WTC11 (cell line): ENCODE measurements around the gene CD5L. TPM values are rescaled to one million over a fixed set of nuclear protein-coding genes. Genes with fewer than 3 reads are reported as not detected.

Experiments
- ATAC-seq: fragments of 200-7000 bp; cut with Tn5 transposase; 2 replicates; pipeline ENCODE4 v1.10.0; 2021; ENCODE audit warnings: mild to moderate bottlenecking, moderate library complexity
- CTCF ChIA-PET: fragments of 300-600 bp; sonication (Branson Sonifier 250); formaldehyde crosslinking; loops from one replicate; lab custom pipeline; 2021; ENCODE audit warnings: antibody characterized with exemption; lab: Charles Lee
- POLR2A ChIA-PET: fragments of 350-600 bp; sonication (Branson Sonifier 250); formaldehyde crosslinking; loops from one replicate; lab custom pipeline; 2021; ENCODE audit warnings: antibody characterized with exemption; lab: Charles Lee
- DNase-seq: peaks from one replicate; pipeline ENCODE4 v3.0.0; 2021; ENCODE audit warnings: low spot score
- H3K27ac Mint-ChIP-seq: 2 replicates; pipeline ENCODE4 v1.8.0; 2021; ENCODE audit warnings: mixed read lengths
- H3K27me3 Mint-ChIP-seq: 2 replicates; pipeline ENCODE4 v1.8.0; 2021; ENCODE audit warnings: low read depth, mild to moderate bottlenecking, moderate library complexity, mixed read lengths
- H3K36me3 Mint-ChIP-seq: 2 replicates; pipeline ENCODE4 v1.8.0; 2021; ENCODE audit warnings: mixed read lengths
- H3K4me1 Mint-ChIP-seq: 2 replicates; pipeline ENCODE4 v1.8.0; 2022; ENCODE audit warnings: mixed read lengths
- H3K4me3 Mint-ChIP-seq: 2 replicates; pipeline ENCODE4 v1.8.0; 2021; ENCODE audit warnings: mild to moderate bottlenecking, moderate library complexity, mixed read lengths
- H3K9me3 Mint-ChIP-seq: 2 replicates; pipeline ENCODE4 v1.8.0; 2021; ENCODE audit warnings: mixed read lengths
- ELF4 ChIP-seq: sonication (generic); formaldehyde crosslinking; IDR thresholded peaks from 2 replicates; pipeline ENCODE4 v1.8.1; 2022; ENCODE audit warnings: low read depth, mild to moderate bottlenecking, moderate library complexity, missing genetic modification reagents
- EMX1 ChIP-seq: fragments of 250-450 bp; sonication (Bioruptor Pico); IDR thresholded peaks from 2 replicates; pipeline ENCODE4 v1.8.0; 2021; ENCODE audit warnings: mild to moderate bottlenecking
- JUN ChIP-seq: sonication (generic); formaldehyde crosslinking; IDR thresholded peaks from 2 replicates; pipeline ENCODE4 v1.8.0; 2023; ENCODE audit warnings: mild to moderate bottlenecking, missing genetic modification reagents
- KAT7 ChIP-seq: sonication (generic); formaldehyde crosslinking; IDR thresholded peaks from 2 replicates; pipeline ENCODE4 v1.8.1; 2023; ENCODE audit warnings: missing genetic modification reagents, mild to moderate bottlenecking, borderline replicate concordance
- NR3C1 ChIP-seq: sonication (generic); formaldehyde crosslinking; conservative IDR thresholded peaks from 2 replicates; pipeline ENCODE4 v1.8.1; 2023; ENCODE audit warnings: low read depth, mild to moderate bottlenecking, missing genetic modification reagents
- PRRX2 ChIP-seq: fragments of 250-450 bp; sonication (Bioruptor Pico); IDR thresholded peaks from 2 replicates; pipeline ENCODE4 v1.8.0; 2021; ENCODE audit warnings: mild to moderate bottlenecking
- RELA ChIP-seq: sonication (generic); formaldehyde crosslinking; IDR thresholded peaks from 2 replicates; pipeline ENCODE4 v1.8.1; 2022; ENCODE audit warnings: missing genetic modification reagents, mild to moderate bottlenecking, borderline replicate concordance
- ZNF121 ChIP-seq: sonication (generic); formaldehyde crosslinking; IDR thresholded peaks from 2 replicates; pipeline ENCODE4 v1.8.0; 2023; ENCODE audit warnings: missing genetic modification reagents
- ZNF219 ChIP-seq: sonication (generic); formaldehyde crosslinking; IDR thresholded peaks from 2 replicates; pipeline ENCODE4 v1.8.0; 2023; ENCODE audit warnings: missing genetic modification reagents, mild to moderate bottlenecking, borderline replicate concordance
- ZNF232 ChIP-seq: sonication (generic); formaldehyde crosslinking; IDR thresholded peaks from 2 replicates; pipeline ENCODE4 v1.8.0; 2022; ENCODE audit warnings: mild to moderate bottlenecking, missing genetic modification reagents
- total RNA-seq: library from RNA; stranded (reverse); gene quantifications from 3 replicates; pipeline ENCODE4 v1.2.3, GENCODE V29; 2021
- TF ChIP-seq, protein P1 (sequence below): sonication (generic); formaldehyde crosslinking; IDR thresholded peaks from 2 replicates; pipeline ENCODE4 v1.8.0; 2022; ENCODE audit warnings: missing genetic modification reagents
- TF ChIP-seq, protein P2 (sequence below): sonication (generic); formaldehyde crosslinking; IDR thresholded peaks from 2 replicates; pipeline ENCODE4 v1.8.0; 2022; ENCODE audit warnings: mild to moderate bottlenecking, missing genetic modification reagents
- TF ChIP-seq, protein P3 (sequence below): fragments of 250-450 bp; sonication (Bioruptor Pico); IDR thresholded peaks from 2 replicates; pipeline ENCODE4 v1.9.0; 2021; ENCODE audit warnings: moderate library complexity, mild to moderate bottlenecking, inconsistent platforms, borderline replicate concordance
- TF ChIP-seq, protein P4 (sequence below): fragments of 250-450 bp; sonication (Bioruptor Pico); IDR thresholded peaks from 2 replicates; pipeline ENCODE4 v1.9.0; 2021; ENCODE audit warnings: mild to moderate bottlenecking
- TF ChIP-seq, protein P5 (sequence below): sonication (generic); formaldehyde crosslinking; IDR thresholded peaks from 2 replicates; pipeline ENCODE4 v1.8.0; 2022; ENCODE audit warnings: mild to moderate bottlenecking, missing genetic modification reagents
- TF ChIP-seq, protein P6 (sequence below): fragments of 250-450 bp; sonication (Bioruptor Pico); IDR thresholded peaks from 2 replicates; pipeline ENCODE4 v1.9.0; 2021; ENCODE audit warnings: mild to moderate bottlenecking, borderline replicate concordance
- TF ChIP-seq, protein P7 (sequence below): sonication (generic); formaldehyde crosslinking; IDR thresholded peaks from 2 replicates; pipeline ENCODE4 v1.8.1; 2023; ENCODE audit warnings: mild to moderate bottlenecking, missing genetic modification reagents

Gene CD5L
- total RNA-seq, 1 experiment from 2014 or later, result not detected

DNA sequence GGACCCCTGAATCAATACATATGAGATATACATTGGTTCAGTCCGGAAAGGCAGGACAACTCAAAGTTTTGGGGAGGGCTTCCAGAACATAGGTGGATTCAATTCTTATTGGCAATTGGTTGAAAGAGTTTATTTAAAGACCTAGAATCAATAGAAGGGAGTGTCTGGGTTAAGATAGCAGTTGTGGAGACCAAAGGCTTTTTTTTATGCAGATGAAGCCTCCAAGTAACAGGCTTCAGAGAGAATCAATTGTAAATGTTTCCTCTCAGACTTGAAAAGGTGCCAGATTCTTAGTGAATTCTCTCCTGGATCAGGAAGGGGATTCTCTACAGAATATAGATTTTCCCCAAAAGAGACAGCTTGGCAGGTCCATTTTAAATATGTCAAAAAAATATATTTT lies 27.0 kb upstream of the CD5L start:
- DNase-seq (no peak), ATAC-seq (peak; percentile 65)
- Mint-ChIP-seq H3K27me3 (peaks cover 3% of the 10 kb centered on the region; the same call in 1 of the 2 replicates), H3K4me3 (no peak overlapping the region), H3K27ac (no peak overlapping the region), H3K4me1 (peaks cover 27% of the 10 kb centered on the region), H3K9me3 (peaks cover 9% of the 10 kb centered on the region), H3K36me3 (no peaks in the 10 kb centered on the region; the same call in 1 of the 2 replicates)
- CTCF ChIA-PET, result interaction anchor here (1.0 kb wide), 1 partner anchor 80 kb away, joined by 3 read pairs; no protein-coding TSS in a partner anchor
- POLR2A ChIA-PET, result no interaction called here
- TF ChIP-seq, protein P1, sequence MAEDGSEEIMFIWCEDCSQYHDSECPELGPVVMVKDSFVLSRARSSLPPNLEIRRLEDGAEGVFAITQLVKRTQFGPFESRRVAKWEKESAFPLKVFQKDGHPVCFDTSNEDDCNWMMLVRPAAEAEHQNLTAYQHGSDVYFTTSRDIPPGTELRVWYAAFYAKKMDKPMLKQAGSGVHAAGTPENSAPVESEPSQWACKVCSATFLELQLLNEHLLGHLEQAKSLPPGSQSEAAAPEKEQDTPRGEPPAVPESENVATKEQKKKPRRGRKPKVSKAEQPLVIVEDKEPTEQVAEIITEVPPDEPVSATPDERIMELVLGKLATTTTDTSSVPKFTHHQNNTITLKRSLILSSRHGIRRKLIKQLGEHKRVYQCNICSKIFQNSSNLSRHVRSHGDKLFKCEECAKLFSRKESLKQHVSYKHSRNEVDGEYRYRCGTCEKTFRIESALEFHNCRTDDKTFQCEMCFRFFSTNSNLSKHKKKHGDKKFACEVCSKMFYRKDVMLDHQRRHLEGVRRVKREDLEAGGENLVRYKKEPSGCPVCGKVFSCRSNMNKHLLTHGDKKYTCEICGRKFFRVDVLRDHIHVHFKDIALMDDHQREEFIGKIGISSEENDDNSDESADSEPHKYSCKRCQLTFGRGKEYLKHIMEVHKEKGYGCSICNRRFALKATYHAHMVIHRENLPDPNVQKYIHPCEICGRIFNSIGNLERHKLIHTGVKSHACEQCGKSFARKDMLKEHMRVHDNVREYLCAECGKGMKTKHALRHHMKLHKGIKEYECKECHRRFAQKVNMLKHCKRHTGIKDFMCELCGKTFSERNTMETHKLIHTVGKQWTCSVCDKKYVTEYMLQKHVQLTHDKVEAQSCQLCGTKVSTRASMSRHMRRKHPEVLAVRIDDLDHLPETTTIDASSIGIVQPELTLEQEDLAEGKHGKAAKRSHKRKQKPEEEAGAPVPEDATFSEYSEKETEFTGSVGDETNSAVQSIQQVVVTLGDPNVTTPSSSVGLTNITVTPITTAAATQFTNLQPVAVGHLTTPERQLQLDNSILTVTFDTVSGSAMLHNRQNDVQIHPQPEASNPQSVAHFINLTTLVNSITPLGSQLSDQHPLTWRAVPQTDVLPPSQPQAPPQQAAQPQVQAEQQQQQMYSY, result no peak
- no peak for TF ChIP-seq ZNF232 (CRISPR knock-in tag)
- TF ChIP-seq ZNF219 (CRISPR knock-in tag), result no peak
- TF ChIP-seq KAT7 (CRISPR knock-in tag), result no peak
- TF ChIP-seq, protein P2, sequence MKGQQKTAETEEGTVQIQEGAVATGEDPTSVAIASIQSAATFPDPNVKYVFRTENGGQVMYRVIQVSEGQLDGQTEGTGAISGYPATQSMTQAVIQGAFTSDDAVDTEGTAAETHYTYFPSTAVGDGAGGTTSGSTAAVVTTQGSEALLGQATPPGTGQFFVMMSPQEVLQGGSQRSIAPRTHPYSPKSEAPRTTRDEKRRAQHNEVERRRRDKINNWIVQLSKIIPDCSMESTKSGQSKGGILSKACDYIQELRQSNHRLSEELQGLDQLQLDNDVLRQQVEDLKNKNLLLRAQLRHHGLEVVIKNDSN, result no peak
- TF ChIP-seq EMX1 (CRISPR knock-in tag), result no peak

DNA sequence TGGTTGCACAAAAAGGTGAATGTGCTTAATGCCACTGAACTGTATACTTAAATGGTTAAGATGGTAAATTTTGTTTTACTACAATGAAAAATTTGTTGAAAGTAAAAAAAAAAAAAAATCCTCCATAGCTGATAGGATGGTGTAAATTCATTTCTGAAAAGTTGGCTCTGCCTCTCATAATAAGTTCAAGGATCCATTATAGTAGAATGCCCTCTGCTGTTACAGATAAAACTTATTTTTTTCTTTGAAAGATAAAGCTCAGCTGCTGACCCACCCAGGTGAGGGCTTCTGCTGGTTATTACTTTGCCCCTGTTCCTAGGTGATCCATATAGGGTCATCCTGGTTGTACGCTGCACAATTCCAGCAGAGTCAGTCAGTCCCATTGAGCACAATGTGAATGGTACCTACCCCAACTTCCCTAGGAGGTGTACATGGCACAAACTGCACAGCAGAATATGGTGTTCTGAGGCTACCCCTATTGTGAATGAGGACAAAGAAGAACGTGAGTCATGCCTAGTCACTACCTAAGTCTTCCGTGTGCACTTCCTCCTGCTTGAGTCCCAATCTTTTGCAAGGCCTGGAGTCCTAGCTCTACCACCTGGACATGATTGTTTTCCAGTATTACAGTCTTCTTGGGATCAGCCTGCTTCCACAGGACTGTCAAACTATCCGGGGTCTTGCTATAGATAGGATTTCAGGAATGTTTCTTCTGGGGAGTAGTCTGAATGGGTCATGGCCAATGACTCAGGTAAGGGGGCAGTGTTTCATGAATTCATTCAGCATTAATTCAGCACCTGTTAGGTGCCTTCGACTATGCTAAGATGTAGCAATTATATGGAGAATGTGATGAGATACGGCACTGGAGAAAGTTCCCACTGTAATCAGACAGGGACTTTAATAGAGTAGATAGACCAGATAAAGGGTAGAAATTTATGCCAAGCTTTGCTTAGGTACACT lies 20.8 kb upstream of the CD5L start:
- no peak overlapping the region for H3K27ac Mint-ChIP-seq
- DNase-seq, result no peak
- H3K4me1 Mint-ChIP-seq, result no peaks in the 10 kb centered on the region
- H3K36me3 Mint-ChIP-seq, result no peaks in the 10 kb centered on the region
- ChIA-PET POLR2A (no interaction called here), CTCF (no interaction called here)
- no peaks in the 10 kb centered on the region for H3K27me3 Mint-ChIP-seq
- H3K4me3 Mint-ChIP-seq, result no peak overlapping the region
- ATAC-seq, result no peak
- peaks cover 10% of the 10 kb centered on the region; the same call in 1 of the 2 replicates for H3K9me3 Mint-ChIP-seq
- TF ChIP-seq, protein P3, sequence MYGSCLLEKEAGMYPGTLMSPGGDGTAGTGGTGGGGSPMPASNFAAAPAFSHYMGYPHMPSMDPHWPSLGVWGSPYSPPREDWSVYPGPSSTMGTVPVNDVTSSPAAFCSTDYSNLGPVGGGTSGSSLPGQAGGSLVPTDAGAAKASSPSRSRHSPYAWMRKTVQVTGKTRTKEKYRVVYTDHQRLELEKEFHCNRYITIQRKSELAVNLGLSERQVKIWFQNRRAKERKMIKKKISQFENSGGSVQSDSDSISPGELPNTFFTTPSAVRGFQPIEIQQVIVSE, result no peak
- no peak for TF ChIP-seq JUN
- TF ChIP-seq PRRX2 (CRISPR knock-in tag), result no peak
- no peak for TF ChIP-seq NR3C1
- TF ChIP-seq, protein P4, sequence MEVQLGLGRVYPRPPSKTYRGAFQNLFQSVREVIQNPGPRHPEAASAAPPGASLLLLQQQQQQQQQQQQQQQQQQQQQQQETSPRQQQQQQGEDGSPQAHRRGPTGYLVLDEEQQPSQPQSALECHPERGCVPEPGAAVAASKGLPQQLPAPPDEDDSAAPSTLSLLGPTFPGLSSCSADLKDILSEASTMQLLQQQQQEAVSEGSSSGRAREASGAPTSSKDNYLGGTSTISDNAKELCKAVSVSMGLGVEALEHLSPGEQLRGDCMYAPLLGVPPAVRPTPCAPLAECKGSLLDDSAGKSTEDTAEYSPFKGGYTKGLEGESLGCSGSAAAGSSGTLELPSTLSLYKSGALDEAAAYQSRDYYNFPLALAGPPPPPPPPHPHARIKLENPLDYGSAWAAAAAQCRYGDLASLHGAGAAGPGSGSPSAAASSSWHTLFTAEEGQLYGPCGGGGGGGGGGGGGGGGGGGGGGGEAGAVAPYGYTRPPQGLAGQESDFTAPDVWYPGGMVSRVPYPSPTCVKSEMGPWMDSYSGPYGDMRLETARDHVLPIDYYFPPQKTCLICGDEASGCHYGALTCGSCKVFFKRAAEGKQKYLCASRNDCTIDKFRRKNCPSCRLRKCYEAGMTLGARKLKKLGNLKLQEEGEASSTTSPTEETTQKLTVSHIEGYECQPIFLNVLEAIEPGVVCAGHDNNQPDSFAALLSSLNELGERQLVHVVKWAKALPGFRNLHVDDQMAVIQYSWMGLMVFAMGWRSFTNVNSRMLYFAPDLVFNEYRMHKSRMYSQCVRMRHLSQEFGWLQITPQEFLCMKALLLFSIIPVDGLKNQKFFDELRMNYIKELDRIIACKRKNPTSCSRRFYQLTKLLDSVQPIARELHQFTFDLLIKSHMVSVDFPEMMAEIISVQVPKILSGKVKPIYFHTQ (CRISPR knock-in tag), result no peak
- TF ChIP-seq ZNF121 (CRISPR knock-in tag), result no peak
- TF ChIP-seq, protein P5, sequence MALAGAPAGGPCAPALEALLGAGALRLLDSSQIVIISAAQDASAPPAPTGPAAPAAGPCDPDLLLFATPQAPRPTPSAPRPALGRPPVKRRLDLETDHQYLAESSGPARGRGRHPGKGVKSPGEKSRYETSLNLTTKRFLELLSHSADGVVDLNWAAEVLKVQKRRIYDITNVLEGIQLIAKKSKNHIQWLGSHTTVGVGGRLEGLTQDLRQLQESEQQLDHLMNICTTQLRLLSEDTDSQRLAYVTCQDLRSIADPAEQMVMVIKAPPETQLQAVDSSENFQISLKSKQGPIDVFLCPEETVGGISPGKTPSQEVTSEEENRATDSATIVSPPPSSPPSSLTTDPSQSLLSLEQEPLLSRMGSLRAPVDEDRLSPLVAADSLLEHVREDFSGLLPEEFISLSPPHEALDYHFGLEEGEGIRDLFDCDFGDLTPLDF (CRISPR knock-in tag), result no peak
- no peak for TF ChIP-seq ELF4 (CRISPR knock-in tag)
- no peak for TF ChIP-seq RELA
- TF ChIP-seq, protein P6, sequence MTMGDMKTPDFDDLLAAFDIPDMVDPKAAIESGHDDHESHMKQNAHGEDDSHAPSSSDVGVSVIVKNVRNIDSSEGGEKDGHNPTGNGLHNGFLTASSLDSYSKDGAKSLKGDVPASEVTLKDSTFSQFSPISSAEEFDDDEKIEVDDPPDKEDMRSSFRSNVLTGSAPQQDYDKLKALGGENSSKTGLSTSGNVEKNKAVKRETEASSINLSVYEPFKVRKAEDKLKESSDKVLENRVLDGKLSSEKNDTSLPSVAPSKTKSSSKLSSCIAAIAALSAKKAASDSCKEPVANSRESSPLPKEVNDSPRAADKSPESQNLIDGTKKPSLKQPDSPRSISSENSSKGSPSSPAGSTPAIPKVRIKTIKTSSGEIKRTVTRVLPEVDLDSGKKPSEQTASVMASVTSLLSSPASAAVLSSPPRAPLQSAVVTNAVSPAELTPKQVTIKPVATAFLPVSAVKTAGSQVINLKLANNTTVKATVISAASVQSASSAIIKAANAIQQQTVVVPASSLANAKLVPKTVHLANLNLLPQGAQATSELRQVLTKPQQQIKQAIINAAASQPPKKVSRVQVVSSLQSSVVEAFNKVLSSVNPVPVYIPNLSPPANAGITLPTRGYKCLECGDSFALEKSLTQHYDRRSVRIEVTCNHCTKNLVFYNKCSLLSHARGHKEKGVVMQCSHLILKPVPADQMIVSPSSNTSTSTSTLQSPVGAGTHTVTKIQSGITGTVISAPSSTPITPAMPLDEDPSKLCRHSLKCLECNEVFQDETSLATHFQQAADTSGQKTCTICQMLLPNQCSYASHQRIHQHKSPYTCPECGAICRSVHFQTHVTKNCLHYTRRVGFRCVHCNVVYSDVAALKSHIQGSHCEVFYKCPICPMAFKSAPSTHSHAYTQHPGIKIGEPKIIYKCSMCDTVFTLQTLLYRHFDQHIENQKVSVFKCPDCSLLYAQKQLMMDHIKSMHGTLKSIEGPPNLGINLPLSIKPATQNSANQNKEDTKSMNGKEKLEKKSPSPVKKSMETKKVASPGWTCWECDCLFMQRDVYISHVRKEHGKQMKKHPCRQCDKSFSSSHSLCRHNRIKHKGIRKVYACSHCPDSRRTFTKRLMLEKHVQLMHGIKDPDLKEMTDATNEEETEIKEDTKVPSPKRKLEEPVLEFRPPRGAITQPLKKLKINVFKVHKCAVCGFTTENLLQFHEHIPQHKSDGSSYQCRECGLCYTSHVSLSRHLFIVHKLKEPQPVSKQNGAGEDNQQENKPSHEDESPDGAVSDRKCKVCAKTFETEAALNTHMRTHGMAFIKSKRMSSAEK, result no peak
- TF ChIP-seq, protein P7, sequence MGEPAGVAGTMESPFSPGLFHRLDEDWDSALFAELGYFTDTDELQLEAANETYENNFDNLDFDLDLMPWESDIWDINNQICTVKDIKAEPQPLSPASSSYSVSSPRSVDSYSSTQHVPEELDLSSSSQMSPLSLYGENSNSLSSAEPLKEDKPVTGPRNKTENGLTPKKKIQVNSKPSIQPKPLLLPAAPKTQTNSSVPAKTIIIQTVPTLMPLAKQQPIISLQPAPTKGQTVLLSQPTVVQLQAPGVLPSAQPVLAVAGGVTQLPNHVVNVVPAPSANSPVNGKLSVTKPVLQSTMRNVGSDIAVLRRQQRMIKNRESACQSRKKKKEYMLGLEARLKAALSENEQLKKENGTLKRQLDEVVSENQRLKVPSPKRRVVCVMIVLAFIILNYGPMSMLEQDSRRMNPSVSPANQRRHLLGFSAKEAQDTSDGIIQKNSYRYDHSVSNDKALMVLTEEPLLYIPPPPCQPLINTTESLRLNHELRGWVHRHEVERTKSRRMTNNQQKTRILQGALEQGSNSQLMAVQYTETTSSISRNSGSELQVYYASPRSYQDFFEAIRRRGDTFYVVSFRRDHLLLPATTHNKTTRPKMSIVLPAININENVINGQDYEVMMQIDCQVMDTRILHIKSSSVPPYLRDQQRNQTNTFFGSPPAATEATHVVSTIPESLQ (CRISPR knock-in tag), result no peak
